SK-N-SH (cell line): ENCODE data around the gene LY6G6C. TPM values are rescaled to one million over a fixed set of nuclear protein-coding genes. Genes with fewer than 3 reads are reported as not detected.

Experiments used
- polyA plus RNA-seq, 3 experiments: library from polyadenylated mRNA; depleted of rRNA; stranded (reverse); fragments of >200 nt; gene quantifications; 2 replicates each; pipeline ENCODE4 v1.2.3, GENCODE V29; 2012
- small RNA-seq, 7 experiments: library from RNA; depleted of rRNA; stranded (forward); fragments of <200 nt; gene quantifications; one replicate each; pipeline ENCODE3, GENCODE V24; 2012

The LY6G6C gene
- polyA plus RNA-seq, 1 of the 3 experiments (the other 2 are of a cell fraction), result not detected

Small RNAs within 50 kb of the gene (small RNA-seq; reads per million reads assigned to genes)
- 0 reads per million in 7 experiments for gene LY6G6D
- gene MIR4646, result 0 reads per million in 7 experiments
- 0 reads per million in 7 experiments for gene MSH5-SAPCD1
- 0 reads per million in 7 experiments for gene RNU6-850P
- gene SAPCD1, result 0 to 15.8 (median 0) reads per million in 7 experiments

Other genes with a start within 250 kb of the LY6G6C start
- 9.7 and 9.9 TPM in 2 replicates for gene MICB, start 223.6 kb downstream of the LY6G6C start, polyA plus RNA-seq (2012; rRNA removed)
- gene MCCD1, start 192.8 kb downstream of the LY6G6C start, polyA plus RNA-seq (2012; rRNA removed), result not detected in 2 replicates
- gene DDX39B, start 179.7 kb downstream of the LY6G6C start, polyA plus RNA-seq (2012; rRNA removed), result 502 and 556 TPM in 2 replicates
- gene ATP6V1G2, start 175.1 kb downstream of the LY6G6C start, polyA plus RNA-seq (2012; rRNA removed), result 13.6 and 15.6 TPM in 2 replicates
- 14.6 and 17.1 TPM in 2 replicates for gene NFKBIL1, start 174.1 kb downstream of the LY6G6C start, polyA plus RNA-seq (2012; rRNA removed)
- gene LTA, start 149.5 kb downstream of the LY6G6C start, polyA plus RNA-seq (2012; rRNA removed), result not detected in 2 replicates
- gene TNF, start 146.2 kb downstream of the LY6G6C start, polyA plus RNA-seq (2012; rRNA removed), result not detected in 2 replicates
- gene LTB, start 139.3 kb downstream of the LY6G6C start, polyA plus RNA-seq (2012; rRNA removed), result 0.10 and 0.16 TPM in 2 replicates
- not detected in 2 replicates for gene LST1, start 135.5 kb downstream of the LY6G6C start, polyA plus RNA-seq (2012; rRNA removed)
- not detected in 2 replicates for gene NCR3, start 128.7 kb downstream of the LY6G6C start, polyA plus RNA-seq (2012; rRNA removed)
- gene AIF1, start 106.5 kb downstream of the LY6G6C start, polyA plus RNA-seq (2012; rRNA removed), result not detected in 2 replicates
- 36.1 and 76.1 TPM in 2 replicates for gene PRRC2A, start 101.0 kb downstream of the LY6G6C start, polyA plus RNA-seq (2012; rRNA removed)
- 100 and 220 TPM in 2 replicates for gene BAG6, start 69.1 kb downstream of the LY6G6C start, polyA plus RNA-seq (2012; rRNA removed)
- gene APOM, start 65.9 kb downstream of the LY6G6C start, polyA plus RNA-seq (2012; rRNA removed), result 6.8 and 7.2 TPM in 2 replicates
- 10.3 and 11.5 TPM in 2 replicates for gene C6orf47, start 61.0 kb downstream of the LY6G6C start, polyA plus RNA-seq (2012; rRNA removed)
- gene GPANK1, start 56.7 kb downstream of the LY6G6C start, polyA plus RNA-seq (2012; rRNA removed), result 18.3 and 19.1 TPM in 2 replicates
- gene CSNK2B, start 55.7 kb downstream of the LY6G6C start, polyA plus RNA-seq (2012; rRNA removed), result 97.3 and 101 TPM in 2 replicates
- gene LY6G5B, start 51.8 kb downstream of the LY6G6C start, polyA plus RNA-seq (2012; rRNA removed), result 12.7 and 20.6 TPM in 2 replicates
- gene LY6G5C, start 40.7 kb downstream of the LY6G6C start, polyA plus RNA-seq (2012; rRNA removed), result 0.60 and 1.1 TPM in 2 replicates
- 49.3 and 52.9 TPM in 2 replicates for gene ABHD16A, start 18.4 kb downstream of the LY6G6C start, polyA plus RNA-seq (2012; rRNA removed)
- not detected in 2 replicates for gene LY6G6F, start 14.9 kb downstream of the LY6G6C start, polyA plus RNA-seq (2012; rRNA removed)
- gene LY6G6D, start 6.4 kb downstream of the LY6G6C start, polyA plus RNA-seq (2012; rRNA removed), result not detected in 2 replicates
- gene MPIG6B, start 1.6 kb upstream of the LY6G6C start, polyA plus RNA-seq (2012; rRNA removed), result not detected in 2 replicates
- 147 and 180 TPM in 2 replicates for gene DDAH2, start 7.6 kb upstream of the LY6G6C start, polyA plus RNA-seq (2012; rRNA removed)
- 520 and 569 TPM in 2 replicates for gene CLIC1, start 14.8 kb upstream of the LY6G6C start, polyA plus RNA-seq (2012; rRNA removed)
- 16.0 and 19.5 TPM in 2 replicates for gene MSH5, start 18.3 kb upstream of the LY6G6C start, polyA plus RNA-seq (2012; rRNA removed)
- gene SAPCD1, start 40.9 kb upstream of the LY6G6C start, polyA plus RNA-seq (2012; rRNA removed), result 5.9 and 6.3 TPM in 2 replicates
- gene VWA7, start 55.6 kb upstream of the LY6G6C start, polyA plus RNA-seq (2012; rRNA removed), result 0.45 and 0.56 TPM in 2 replicates
- gene VARS1, start 74.0 kb upstream of the LY6G6C start, polyA plus RNA-seq (2012; rRNA removed), result 22.2 and 35.1 TPM in 2 replicates
- 47.8 and 79.1 TPM in 2 replicates for gene LSM2, start 85.2 kb upstream of the LY6G6C start, polyA plus RNA-seq (2012; rRNA removed)
- 0.69 and 0.83 TPM in 2 replicates for gene HSPA1L, start 93.5 kb upstream of the LY6G6C start, polyA plus RNA-seq (2012; rRNA removed)
- gene HSPA1A, start 93.8 kb upstream of the LY6G6C start, polyA plus RNA-seq (2012; rRNA removed), result 71.1 and 119 TPM in 2 replicates
- gene HSPA1B, start 106.0 kb upstream of the LY6G6C start, polyA plus RNA-seq (2012; rRNA removed), result 52.4 and 96.3 TPM in 2 replicates
- gene NEU1, start 141.1 kb upstream of the LY6G6C start, polyA plus RNA-seq (2012; rRNA removed), result 42.2 and 43.0 TPM in 2 replicates
- gene SLC44A4, start 157.3 kb upstream of the LY6G6C start, polyA plus RNA-seq (2012; rRNA removed), result 0.26 and 0.49 TPM in 2 replicates
- 50.1 and 72.0 TPM in 2 replicates for gene EHMT2, start 176.0 kb upstream of the LY6G6C start, polyA plus RNA-seq (2012; rRNA removed)
- gene ZBTB12, start 180.3 kb upstream of the LY6G6C start, polyA plus RNA-seq (2012; rRNA removed), result 8.3 and 8.4 TPM in 2 replicates
- gene C2, start 206.0 kb upstream of the LY6G6C start, polyA plus RNA-seq (2012; rRNA removed), result 0.15 and 0.43 TPM in 2 replicates
- 42.1 and 64.4 TPM in 2 replicates for gene CFB, start 224.3 kb upstream of the LY6G6C start, polyA plus RNA-seq (2012; rRNA removed)
- gene NELFE, start 237.2 kb upstream of the LY6G6C start, polyA plus RNA-seq (2012; rRNA removed), result 89.5 and 116 TPM in 2 replicates
- 86.3 and 89.4 TPM in 2 replicates for gene SKIC2, start 237.4 kb upstream of the LY6G6C start, polyA plus RNA-seq (2012; rRNA removed)